Ectodermal cell (in vitro differentiated cells): ENCODE results near the gene CDH13.

ENCODE experiments used
- H3K27ac ChIP-seq: 2 replicates; pipeline ENCODE4 v1.7.0; 2013; ENCODE audit warnings: mild to moderate bottlenecking, low read depth, low read length; ENCODE audit not compliant: insufficient read depth, poor library complexity, severe bottlenecking
- H3K27me3 ChIP-seq: 2 replicates; pipeline ENCODE4 v1.7.0; 2013; ENCODE audit warnings: mild to moderate bottlenecking, low read length; ENCODE audit not compliant: insufficient read depth, control insufficient read depth, poor library complexity, severe bottlenecking
- H3K36me3 ChIP-seq: one replicate; pipeline ENCODE4 v1.7.0; 2013; ENCODE audit warnings: low read length; ENCODE audit not compliant: control insufficient read depth, insufficient read depth
- H3K4me1 ChIP-seq: one replicate; pipeline ENCODE4 v1.7.0; 2013; ENCODE audit warnings: low read length; ENCODE audit not compliant: control insufficient read depth, insufficient read depth
- H3K4me3 ChIP-seq: 2 replicates; pipeline ENCODE4 v1.7.0; 2013; ENCODE audit warnings: low read depth, low read length, control low read depth; ENCODE audit not compliant: insufficient read depth
- H3K9me3 ChIP-seq: 2 replicates; pipeline ENCODE4 v1.7.0; 2013; ENCODE audit warnings: mild to moderate bottlenecking, low read length, moderate library complexity; ENCODE audit not compliant: control insufficient read depth
- WGBS, 2 experiments: methylation state at CpG; one replicate each; pipeline ENCODE4 v1.1.7; 2013; ENCODE audit warnings: missing lambda C conversion rate in 2 of 2; 5-methylcytosine and 5-hydroxymethylcytosine counted together

The CDH13 gene

DNA sequence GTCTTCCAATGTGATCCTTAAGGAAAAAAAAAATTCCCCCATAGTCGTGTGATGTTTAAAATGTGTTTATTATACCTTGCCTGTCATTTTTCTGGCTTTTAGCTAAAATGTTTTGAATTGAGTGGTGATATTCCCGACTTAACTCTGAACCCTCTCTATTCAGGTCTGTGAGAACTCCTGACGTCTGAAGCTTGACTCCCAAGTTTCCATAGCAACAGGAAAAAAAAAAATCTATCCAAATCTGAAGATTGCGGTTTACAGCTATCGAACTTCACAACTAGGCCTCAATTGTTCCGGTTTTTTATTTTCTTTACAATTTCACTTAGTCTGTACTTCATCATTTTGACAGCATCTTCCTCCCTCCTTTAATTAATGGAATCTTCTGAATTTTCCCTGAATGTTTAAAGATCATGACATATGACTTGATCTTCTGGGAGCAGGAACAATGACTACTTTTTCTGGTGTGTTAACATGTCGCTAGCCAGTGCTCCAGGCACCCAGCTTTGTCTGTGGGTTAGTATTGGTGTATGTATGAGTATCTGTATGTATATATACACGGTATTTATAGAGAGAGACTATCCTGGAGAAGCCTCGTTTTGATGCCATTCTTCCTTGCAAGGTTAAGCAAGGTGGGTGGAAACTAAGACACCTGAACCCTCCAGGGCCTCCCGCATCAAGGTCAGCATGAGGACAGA, 1168.2 kb downstream of the CDH13 start:
- WGBS, 2 experiments = 90 to 92% methylated on average over 9 to 10 of the region's 10 CpGs
- no peaks in the 10 kb centered on the region for H3K36me3 ChIP-seq
- H3K4me3 ChIP-seq = no peak overlapping the region
- no peaks in the 10 kb centered on the region for H3K27me3 ChIP-seq
- no peaks in the 10 kb centered on the region for H3K9me3 ChIP-seq
- no peaks in the 10 kb centered on the region for H3K4me1 ChIP-seq
- no peak overlapping the region for H3K27ac ChIP-seq

DNA sequence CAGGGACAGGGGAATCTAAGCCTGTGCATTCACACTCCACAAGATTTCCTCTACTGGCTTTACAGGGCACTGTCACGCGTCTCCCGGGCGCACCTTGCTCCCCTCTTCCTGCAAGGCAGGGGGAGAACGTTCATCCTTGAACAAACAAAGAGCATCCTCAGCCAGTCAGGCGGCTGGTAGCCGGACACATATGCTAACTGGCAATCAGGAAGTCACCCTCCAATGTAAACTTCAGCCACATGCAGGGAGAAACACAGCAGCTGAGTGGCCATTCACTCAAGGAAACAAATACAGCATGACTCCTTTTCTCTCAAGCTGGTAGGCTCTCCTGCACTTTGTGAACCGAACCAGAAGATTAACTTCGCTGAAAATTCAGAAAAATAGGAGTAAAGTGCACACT, 1170.2 kb downstream of the CDH13 start:
- H3K36me3 ChIP-seq = no peaks in the 10 kb centered on the region
- H3K27ac ChIP-seq = no peak overlapping the region
- H3K9me3 ChIP-seq = no peaks in the 10 kb centered on the region
- H3K27me3 ChIP-seq = no peaks in the 10 kb centered on the region
- H3K4me1 ChIP-seq = no peaks in the 10 kb centered on the region
- no peak overlapping the region for H3K4me3 ChIP-seq
- 81 to 82% methylated on average over 9 of the region's 9 CpGs for WGBS, 2 experiments

DNA sequence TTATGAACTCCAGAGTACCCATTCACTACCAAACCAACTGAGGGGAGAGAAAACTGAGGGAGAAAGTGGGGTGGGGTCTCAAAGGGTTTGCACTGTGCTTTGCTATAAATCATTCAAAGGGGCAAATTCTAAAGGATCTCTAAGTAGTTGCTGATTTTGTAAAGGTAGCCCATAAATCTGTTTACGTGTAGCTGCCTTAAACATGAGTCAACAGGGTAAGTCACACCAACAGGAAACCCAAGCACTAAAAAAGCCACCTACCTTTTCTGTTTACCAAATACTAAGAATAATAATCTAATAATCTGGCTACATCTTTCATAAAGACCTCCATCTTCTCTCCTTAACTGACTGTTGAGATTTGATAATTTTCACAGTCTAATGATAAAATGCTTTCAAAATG, 1172.6 kb downstream of the CDH13 start:
- no peak overlapping the region for H3K4me3 ChIP-seq
- no peaks in the 10 kb centered on the region for H3K4me1 ChIP-seq
- WGBS, 2 experiments = 71% methylated on average over 1 of the region's 1 CpG; no CpG with 5 or more reads in 1 of the 2 experiments
- no peaks in the 10 kb centered on the region for H3K9me3 ChIP-seq
- H3K27ac ChIP-seq = no peak overlapping the region
- no peaks in the 10 kb centered on the region for H3K27me3 ChIP-seq
- H3K36me3 ChIP-seq = no peaks in the 10 kb centered on the region

DNA sequence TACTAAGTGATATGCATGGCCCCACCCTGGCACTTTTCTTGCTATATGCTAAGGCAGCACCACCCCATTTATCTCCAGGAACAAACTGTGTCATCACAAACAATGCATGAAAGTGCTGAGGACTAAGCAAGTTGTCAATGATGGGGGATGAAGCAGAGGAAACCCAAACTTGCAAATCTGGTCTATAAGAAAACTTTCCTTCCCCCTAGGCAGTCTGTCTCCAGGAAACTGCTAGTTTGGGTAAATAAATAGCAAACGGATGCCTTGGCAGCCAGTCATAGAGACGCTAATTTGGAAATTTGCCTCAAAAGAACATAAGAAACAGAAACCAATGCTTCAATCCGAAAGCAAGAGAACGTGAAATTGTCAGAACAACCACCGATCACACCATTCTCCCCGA, 1175.4 kb downstream of the CDH13 start:
- Histone ChIP-seq H3K9me3 (no peaks in the 10 kb centered on the region), H3K27me3 (no peaks in the 10 kb centered on the region), H3K4me3 (no peak overlapping the region), H3K36me3 (no peaks in the 10 kb centered on the region), H3K27ac (no peak overlapping the region), H3K4me1 (no peaks in the 10 kb centered on the region)
- WGBS, 2 experiments = 53 to 66% methylated on average over 4 to 6 of the region's 6 CpGs

- 63 to 68% methylated on average over 10 to 11 of the region's 11 CpGs for WGBS, 2 experiments
- Histone ChIP-seq H3K4me3 (no peak overlapping the region), H3K36me3 (no peaks in the 10 kb centered on the region), H3K4me1 (no peaks in the 10 kb centered on the region), H3K27ac (no peak overlapping the region), H3K9me3 (no peaks in the 10 kb centered on the region), H3K27me3 (no peaks in the 10 kb centered on the region)
These were observed 1175.9 kb downstream of the CDH13 start for GRCh38 chr16:83802554-83803205.

- Histone ChIP-seq H3K27me3 (no peaks in the 10 kb centered on the region), H3K27ac (no peak overlapping the region), H3K4me3 (no peak overlapping the region), H3K9me3 (no peaks in the 10 kb centered on the region), H3K36me3 (no peaks in the 10 kb centered on the region), H3K4me1 (peaks cover 3% of the 10 kb centered on the region)
- 91 to 93% methylated on average over 3 of the region's 3 CpGs for WGBS, 2 experiments
These were observed 1177.0 kb downstream of the CDH13 start for GRCh38 chr16:83803811-83804210.

GRCh38 chr16:83804366-83804765, 1177.6 kb downstream of the CDH13 start:
- Histone ChIP-seq H3K27ac (no peak overlapping the region), H3K36me3 (no peaks in the 10 kb centered on the region), H3K4me1 (peaks cover 8% of the 10 kb centered on the region), H3K9me3 (no peaks in the 10 kb centered on the region), H3K27me3 (no peaks in the 10 kb centered on the region), H3K4me3 (no peak overlapping the region)
- 95 to 97% methylated on average over 5 of the region's 5 CpGs for WGBS, 2 experiments

- Histone ChIP-seq H3K4me1 (peaks cover 8% of the 10 kb centered on the region), H3K36me3 (no peaks in the 10 kb centered on the region), H3K27ac (no peak overlapping the region), H3K9me3 (no peaks in the 10 kb centered on the region), H3K4me3 (no peak overlapping the region), H3K27me3 (no peaks in the 10 kb centered on the region)
- WGBS, 2 experiments = 95 to 100% methylated on average over 1 to 5 of the region's 5 CpGs
These were observed 1179.3 kb downstream of the CDH13 start for GRCh38 chr16:83806036-83806435.

DNA sequence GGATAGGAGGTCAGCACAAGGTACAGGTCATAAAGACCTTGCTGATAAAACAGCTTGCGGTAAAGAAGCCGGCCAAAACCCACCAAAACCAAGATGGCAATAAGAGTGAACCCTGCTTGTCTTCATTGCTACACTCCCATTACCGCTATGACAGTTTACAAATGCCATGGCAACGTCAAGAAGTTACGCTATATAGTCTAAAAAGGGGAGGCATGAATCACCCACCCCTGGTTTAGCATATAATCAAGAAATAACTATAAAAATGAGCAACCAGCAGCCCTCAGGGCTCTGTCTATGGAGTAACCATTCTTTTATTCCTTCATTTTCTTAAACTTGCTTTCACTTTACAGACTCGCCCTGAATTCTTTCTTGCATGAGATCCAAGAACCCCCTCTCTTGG, 1180.0 kb downstream of the CDH13 start:
- Histone ChIP-seq H3K36me3 (peaks cover 1% of the 10 kb centered on the region), H3K4me3 (no peak overlapping the region), H3K27ac (no peak overlapping the region), H3K27me3 (no peaks in the 10 kb centered on the region), H3K9me3 (no peaks in the 10 kb centered on the region), H3K4me1 (peaks cover 8% of the 10 kb centered on the region)
- 94 to 95% methylated on average over 6 of the region's 6 CpGs for WGBS, 2 experiments

GRCh38 chr16:83807327-83807709, 1180.5 kb downstream of the CDH13 start:
- H3K4me3 ChIP-seq = peak overlapping the region; percentile 66

More at GRCh38 chr16:83807327-83807709, 1180.5 kb downstream of the CDH13 start:
- peaks cover 4% of the 10 kb centered on the region for H3K36me3 ChIP-seq
- 93 to 95% methylated on average over 8 of the region's 8 CpGs for WGBS, 2 experiments
- H3K27me3 ChIP-seq = no peaks in the 10 kb centered on the region
- H3K4me1 ChIP-seq = peaks cover 8% of the 10 kb centered on the region
- H3K27ac ChIP-seq = no peak overlapping the region
- H3K9me3 ChIP-seq = no peaks in the 10 kb centered on the region
